Right lobe of liver (tissue), 6 donors: ENCODE results near the gene CNTN2. TPM values are rescaled to one million over a fixed set of nuclear protein-coding genes. Genes with fewer than 3 reads are reported as not detected.

Experiments
- ATAC-seq, 4 donors: fragments of 200-7000 bp; cut with Tn5 transposase; one replicate each; pipeline ENCODE4 v1.9.1; 2020; ENCODE audit warnings: mild to moderate bottlenecking in 4 of 4, moderate library complexity in 4 of 4
- DNase-seq, 3 donors: peaks; one replicate each; pipeline ENCODE4 v3.0.0-alpha.2; 2020
- H3K27ac ChIP-seq, 3 donors: fragments of 200-600 bp; one replicate each; pipeline ENCODE4 v1.8.0; 2022
- H3K27me3 ChIP-seq, 2 donors: fragments of 200-600 bp; one replicate each; pipeline ENCODE4 v1.8.0; 2022
- H3K36me3 ChIP-seq, 4 donors: fragments of 200-600 bp; sonication (generic) in 1 of 4; one replicate each; pipeline versions ENCODE4 v1.5.1 to v1.8.0; 2017 to 2022; ENCODE audit warnings: control low read depth in 1 of 4
- H3K4me1 ChIP-seq, 4 donors: fragments of 200-600 bp; sonication (generic) in 1 of 4; one replicate each; pipeline versions ENCODE4 v1.5.1 to v1.8.0; 2017 to 2022; ENCODE audit warnings: control low read depth in 1 of 4
- H3K4me3 ChIP-seq, 3 donors: fragments of 200-600 bp; one replicate each; pipeline ENCODE4 v1.8.0; 2022
- H3K9me3 ChIP-seq, 4 donors: fragments of 200-600 bp; sonication (generic) in 1 of 4; one replicate each; pipeline versions ENCODE4 v1.5.1 to v1.8.0; 2017 to 2022; ENCODE audit warnings: control low read depth in 1 of 4
- CTCF ChIP-seq, 4 donors: fragments of 200-600 bp in 3 of 4; fragments of 450-650 bp in 1 of 4; IDR thresholded peaks; one replicate each; pipeline versions ENCODE4 v1.5.1 to v1.8.0; 2016 to 2022; ENCODE audit warnings: antibody characterized with exemption in 4 of 4, mild to moderate bottlenecking in 2 of 4
- POLR2A ChIP-seq: fragments of 450-650 bp; IDR thresholded peaks from one replicate; pipeline ENCODE4 v1.6.1; 2017; ENCODE audit warnings: antibody characterized with exemption, mild to moderate bottlenecking
- WGBS: methylation state at CpG from one replicate; pipeline ENCODE4 v1.1.6; 2018; ENCODE audit warnings: low coverage, low lambda C conversion rate; ENCODE audit not compliant: insufficient coverage; ENCODE audit errors: missing lambda C conversion rate; 5-methylcytosine and 5-hydroxymethylcytosine counted together
- intact Hi-C, 2 donors: fragments of 100-400 bp; cut with DNase I; formaldehyde crosslinking; loops; one replicate each; pipeline versions ENCODE4 v1.11.2 to v1.14.1; 2022
- total RNA-seq, 6 experiments: library from RNA; depleted of rRNA in 2 of 6; stranded (reverse); fragments of >200 nt in 2 of 6; fragmentation: NEBNext Ultra II Directional in 3 of 6; extraction: Animal tissue kit (Norgen Biotek cat#: 25700) in 3 of 6; gene quantifications; one replicate each; pipeline versions ENCODE4 v1.1.0 to v1.2.4, GENCODE V29; 2016 to 2023
- donor health status: DM: no; HTN: yes; CAD: no.
- donor health status: DM: no; HTN: no; CAD: no.
- donor health status: DM: no; HTN: no; CAD: no.
- donor health status: DM: no; HTN: yes; CAD: no.
- donor health status: DM: no; HTN: yes; CAD: no.

Gene CNTN2
- total RNA-seq, 6 experiments from 2014 or later, result 0.49 TPM; not detected in 5

GRCh38 chr1:205127646-205128045 lies 84.6 kb downstream of the CNTN2 start:
- whole genome bisulfite sequencing, result 87% methylated on average over 3 of the region's 3 CpGs
- intact Hi-C loops, result no loop called here

More at GRCh38 chr1:205127646-205128045, 84.6 kb downstream of the CNTN2 start:
- Histone ChIP-seq H3K27ac (no peak overlapping the region), H3K4me1 (peaks cover 0 to 11% (median 0%) of the 10 kb centered on the region in 4 donors), H3K27me3 (no peaks in the 10 kb centered on the region), H3K36me3 (no peaks in the 10 kb centered on the region), H3K9me3 (no peaks in the 10 kb centered on the region), H3K4me3 (no peak overlapping the region)
- DNase-seq (no peak), ATAC-seq (no peak)
- TF ChIP-seq POLR2A (no peak), CTCF (IDR thresholded peaks at IDR 0.05) (no peak)

Other genes starting within 250 kb of the CNTN2 start
- 1 to 10 TPM; 3.2 to 7.8 (median 5.6) TPM for gene NFASC, start 172.3 kb upstream of the CNTN2 start, total RNA-seq
- 1 to 10 TPM in 5 of 6 experiments, under 1 TPM in 1; 0.49 to 2.7 (median 1.8) TPM for gene TMEM81, start 41.2 kb downstream of the CNTN2 start, total RNA-seq
- gene RBBP5, start 78.8 kb downstream of the CNTN2 start, total RNA-seq, result 10 to 100 TPM in 3 of 6 experiments, 1 to 10 TPM in 3; 8.7 to 12.3 (median 10.0) TPM
- gene DSTYK, start 168.5 kb downstream of the CNTN2 start, total RNA-seq, result 1 to 10 TPM; 2.5 to 2.9 (median 2.6) TPM
- gene TMCC2, start 184.7 kb downstream of the CNTN2 start, total RNA-seq, result 1 to 10 TPM in 1 of 6 experiments, under 1 TPM in 5; 0.14 to 5.9 (median 0.30) TPM